ENCODE measurements around the gene SUFU. TPM values are rescaled to one million over a fixed set of nuclear protein-coding genes. Genes with fewer than 3 reads are reported as not detected.

SUFU gene
- total and polyA plus RNA-seq, 2 of the 8 experiments (the other 6 are each of a cell fraction or from before 2014, with no cell fraction given): 7.0 to 10.8 TPM

DNA sequence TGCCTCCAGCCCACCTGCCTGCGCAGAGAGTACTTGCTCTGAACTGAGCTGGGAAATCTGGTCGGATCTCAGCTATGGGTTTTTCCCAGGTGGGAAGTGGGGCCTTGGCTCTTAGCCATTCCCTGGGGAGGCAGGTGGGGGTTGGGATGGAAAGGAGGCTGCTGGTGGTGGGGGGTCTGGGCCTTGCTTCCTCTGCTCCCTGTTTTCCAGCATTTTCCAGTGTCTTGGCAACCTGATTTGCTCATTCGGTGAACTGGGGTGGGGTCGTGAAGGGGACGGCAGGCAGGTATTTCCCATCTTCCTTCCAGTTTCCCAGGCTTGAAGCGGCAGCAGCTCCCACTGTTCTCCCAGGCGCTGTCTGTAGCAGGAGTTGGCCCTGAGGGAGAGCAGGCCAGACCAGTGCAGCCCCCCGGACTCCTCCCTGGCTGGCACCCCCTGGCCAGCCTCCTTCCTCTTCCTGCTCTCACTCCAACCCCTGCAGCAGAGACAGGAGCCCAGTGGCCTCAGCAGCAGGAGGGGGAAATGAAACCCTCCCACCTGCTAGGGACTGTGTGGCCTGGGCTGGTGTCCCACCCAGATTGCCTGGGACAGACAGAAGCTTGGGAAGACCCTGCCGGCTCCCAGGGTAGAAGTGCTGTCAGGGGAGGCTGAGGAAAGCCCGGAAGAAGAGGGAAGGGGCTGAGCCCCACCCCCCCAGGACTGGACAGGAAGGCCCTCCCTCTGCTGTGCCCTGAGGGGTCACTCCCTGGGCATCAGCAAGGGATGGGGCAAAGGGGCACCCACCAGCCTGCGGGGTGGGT lies 147.1 kb downstream of the SUFU start (continued):
- TF ChIP-seq EGR1 (IDR thresholded peaks at IDR 0.05; ENCODE audit: borderline replicate concordance, low read depth, low read length): no peak
- TF ChIP-seq KDM4A (IDR thresholded peaks at IDR 0.05; ENCODE audit: low read depth, low read length, severe bottlenecking): no peak
- TF ChIP-seq, protein P1, sequence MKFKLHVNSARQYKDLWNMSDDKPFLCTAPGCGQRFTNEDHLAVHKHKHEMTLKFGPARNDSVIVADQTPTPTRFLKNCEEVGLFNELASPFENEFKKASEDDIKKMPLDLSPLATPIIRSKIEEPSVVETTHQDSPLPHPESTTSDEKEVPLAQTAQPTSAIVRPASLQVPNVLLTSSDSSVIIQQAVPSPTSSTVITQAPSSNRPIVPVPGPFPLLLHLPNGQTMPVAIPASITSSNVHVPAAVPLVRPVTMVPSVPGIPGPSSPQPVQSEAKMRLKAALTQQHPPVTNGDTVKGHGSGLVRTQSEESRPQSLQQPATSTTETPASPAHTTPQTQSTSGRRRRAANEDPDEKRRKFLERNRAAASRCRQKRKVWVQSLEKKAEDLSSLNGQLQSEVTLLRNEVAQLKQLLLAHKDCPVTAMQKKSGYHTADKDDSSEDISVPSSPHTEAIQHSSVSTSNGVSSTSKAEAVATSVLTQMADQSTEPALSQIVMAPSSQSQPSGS (IDR thresholded peaks at IDR 0.05; ENCODE audit: low read length): no peak
- no peak for TF ChIP-seq PHF8 (conservative IDR thresholded peaks at IDR 0.05; ENCODE audit: low read depth, low read length)
- TF ChIP-seq RXRA (IDR thresholded peaks at IDR 0.05; ENCODE audit: insufficient read depth, low read depth, low read length): no peak
- no peak for TF ChIP-seq SAP30 (IDR thresholded peaks at IDR 0.05; ENCODE audit: insufficient read depth, insufficient replicate concordance, low read length)
- TF ChIP-seq, protein P2, sequence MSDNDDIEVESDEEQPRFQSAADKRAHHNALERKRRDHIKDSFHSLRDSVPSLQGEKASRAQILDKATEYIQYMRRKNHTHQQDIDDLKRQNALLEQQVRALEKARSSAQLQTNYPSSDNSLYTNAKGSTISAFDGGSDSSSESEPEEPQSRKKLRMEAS (IDR thresholded peaks at IDR 0.05): no peak

All from H1 (cell line).